Lower leg skin (tissue), 3 donors: ENCODE measurements around the gene TIGD6.

ENCODE experiments used
- CTCF ChIP-seq, 3 donors: fragments of 450-650 bp; IDR thresholded peaks; one replicate each; pipeline ENCODE4 v1.5.1; 2016; ENCODE audit warnings: antibody characterized with exemption in 3 of 3, mild to moderate bottlenecking in 3 of 3, moderate library complexity in 2 of 3
- POLR2A ChIP-seq, 2 donors: fragments of 450-650 bp; IDR thresholded peaks; one replicate each; pipeline ENCODE4 v1.6.1; 2016 to 2017; ENCODE audit warnings: antibody characterized with exemption in 2 of 2, mild to moderate bottlenecking in 1 of 2, moderate library complexity in 1 of 2

DNA sequence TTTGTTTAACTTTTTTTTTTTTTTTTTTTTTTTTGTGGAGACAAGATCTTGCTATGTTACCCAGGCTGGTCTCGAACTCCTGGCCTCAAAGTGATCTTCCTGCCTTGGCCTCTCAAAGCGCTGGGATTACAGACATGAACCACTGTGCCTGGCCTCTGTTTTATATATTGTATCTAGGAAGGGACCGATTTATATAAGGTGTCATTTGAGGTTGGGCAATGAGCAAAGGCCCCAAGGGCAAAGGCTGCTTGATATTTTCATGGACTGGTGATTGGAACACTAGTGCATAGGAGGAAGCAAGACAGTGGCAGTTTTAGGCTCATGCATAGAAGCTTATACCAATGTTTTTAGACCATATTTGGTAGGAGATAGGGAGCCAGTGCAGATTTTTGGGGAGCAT, 36.7 kb downstream of the TIGD6 start:
- TF ChIP-seq CTCF (IDR thresholded peaks at IDR 0.05) (no peak), POLR2A (IDR thresholded peaks at IDR 0.05) (no peak)
